ENCODE results near the gene LBHD2. TPM values are rescaled to one million over a fixed set of nuclear protein-coding genes. Genes with fewer than 3 reads are reported as not detected.
A peak's percentile ranks its signal among the peaks of the same experiment; 100 is the strongest.

The LBHD2 gene
- total and polyA plus RNA-seq, 2 of the 13 experiments (the other 11 are each of a cell fraction or from before 2014, with no cell fraction given), result 0.67 to 1.00 TPM

- TF ChIP-seq ZNF572 (CRISPR knock-in tag; IDR thresholded peaks at IDR 0.05), result no peak
- peak; percentile 78 for TF ChIP-seq SKI (IDR thresholded peaks at IDR 0.05; ENCODE audit: partially characterized antibody)
- no peak for TF ChIP-seq ZFP36L1 (CRISPR knock-in tag; IDR thresholded peaks at IDR 0.05)
- TF ChIP-seq ZNF629 (CRISPR knock-in tag; conservative IDR thresholded peaks at IDR 0.05), result no peak
- no peak for TF ChIP-seq ZNF790 (CRISPR knock-in tag; IDR thresholded peaks at IDR 0.05; ENCODE audit: borderline replicate concordance)
- no peak for TF ChIP-seq RXRB (CRISPR knock-in tag; IDR thresholded peaks at IDR 0.05; ENCODE audit: borderline replicate concordance)
- no peak for TF ChIP-seq ZNF18 (CRISPR knock-in tag; IDR thresholded peaks at IDR 0.05; ENCODE audit: insufficient replicate concordance)
- TF ChIP-seq ZNF20 (CRISPR knock-in tag; IDR thresholded peaks at IDR 0.05), result no peak
- no peak for TF ChIP-seq EHMT2 (IDR thresholded peaks at IDR 0.05; ENCODE audit: borderline replicate concordance, low read depth, low read length)
- peak; percentile 45; the same call in 1 of the 2 replicates for TF ChIP-seq ZFX (CRISPR knock-in tag; IDR thresholded peaks at IDR 0.05; ENCODE audit: low read depth)
- no peak for TF ChIP-seq KDM3A (CRISPR knock-in tag; IDR thresholded peaks at IDR 0.05; ENCODE audit: low read depth)
- no peak for TF ChIP-seq USF2 (IDR thresholded peaks at IDR 0.05; ENCODE audit: low read depth, low read length)
- no peak for TF ChIP-seq USF2 (CRISPR knock-in tag; IDR thresholded peaks at IDR 0.05; ENCODE audit: borderline replicate concordance)
- TF ChIP-seq ZC3H4 (CRISPR knock-in tag; IDR thresholded peaks at IDR 0.05; ENCODE audit: borderline replicate concordance), result no peak
- TF ChIP-seq MIER3 (CRISPR knock-in tag; IDR thresholded peaks at IDR 0.05; ENCODE audit: borderline replicate concordance), result no peak
- TF ChIP-seq ZNF136 (CRISPR knock-in tag; IDR thresholded peaks at IDR 0.05; ENCODE audit: low read depth), result no peak
- no peak for TF ChIP-seq ZNF577 (CRISPR knock-in tag; IDR thresholded peaks at IDR 0.05; ENCODE audit: borderline replicate concordance, low read depth)
- no peak for TF ChIP-seq ZNF580 (CRISPR knock-in tag; IDR thresholded peaks at IDR 0.05; ENCODE audit: borderline replicate concordance, low read depth)
- TF ChIP-seq ZC3H13 (CRISPR knock-in tag; IDR thresholded peaks at IDR 0.05), result no peak
- no peak for TF ChIP-seq ZNF484 (CRISPR knock-in tag; IDR thresholded peaks at IDR 0.05; ENCODE audit: borderline replicate concordance, low read depth)
- no peak for TF ChIP-seq ZNF460 (CRISPR knock-in tag; IDR thresholded peaks at IDR 0.05; ENCODE audit: borderline replicate concordance)
- no peak for TF ChIP-seq NPAS2 (CRISPR knock-in tag; IDR thresholded peaks at IDR 0.05; ENCODE audit: borderline replicate concordance)
- no peak for TF ChIP-seq NR2F2 (IDR thresholded peaks at IDR 0.05; ENCODE audit: borderline replicate concordance, low read depth)
- no peak for TF ChIP-seq ZNF709 (CRISPR knock-in tag; IDR thresholded peaks at IDR 0.05)
- TF ChIP-seq NFRKB (IDR thresholded peaks at IDR 0.05), result no peak
- no peak for TF ChIP-seq ZNF639 (CRISPR knock-in tag; conservative IDR thresholded peaks at IDR 0.05)
- no peak for TF ChIP-seq CBFB (CRISPR knock-in tag; IDR thresholded peaks at IDR 0.05)
- no peak for TF ChIP-seq ZNF850 (CRISPR knock-in tag; conservative IDR thresholded peaks at IDR 0.05)
Observed at GRCh38 chr14:103126873-103127304, 42.9 kb downstream of the LBHD2 start (continued).
